Hepatocyte (in vitro differentiated cells): ENCODE results near the gene PLEKHA7.

Experiments
- CTCF ChIP-seq: fragments of 200-600 bp; sonication (generic); IDR thresholded peaks from 2 replicates; pipeline ENCODE4 v1.5.1; 2016; ENCODE audit warnings: antibody characterized with exemption, mild to moderate bottlenecking; ENCODE audit not compliant: poor library complexity
- EZH2phosphoT487 ChIP-seq: fragments of 200-600 bp; sonication (generic); IDR thresholded peaks from one replicate; pipeline ENCODE4 v1.6.1; 2018; ENCODE audit warnings: antibody characterized with exemption, mild to moderate bottlenecking, low read depth, moderate library complexity; ENCODE audit not compliant: unreplicated experiment, severe bottlenecking

- TF ChIP-seq CTCF: no peak
- TF ChIP-seq EZH2phosphoT487: no peak
Measured at GRCh38 chr11:16986434-16987204, 27.6 kb downstream of the PLEKHA7 start.
